B cell (primary cell): ENCODE measurements around the gene ADRM1. TPM values are rescaled to one million over a fixed set of nuclear protein-coding genes. Genes with fewer than 3 reads are reported as not detected.

ENCODE experiments used
- ATAC-seq: fragments of 200-7000 bp; cut with Tn5 transposase; one replicate; pipeline ENCODE4 v1.10.0; 2021; ENCODE audit warnings: low read depth, mild to moderate bottlenecking, moderate number of reproducible peaks, moderate library complexity
- CTCF ChIA-PET: fragments of 350-600 bp; sonication (Branson Sonifier 250); formaldehyde crosslinking; loops from one replicate; lab custom pipeline; 2021; ENCODE audit warnings: antibody characterized with exemption, inconsistent platforms; lab: Charles Lee
- POLR2A ChIA-PET: fragments of 350-600 bp; sonication (Branson Sonifier 250); formaldehyde crosslinking; loops from one replicate; lab custom pipeline; 2021; ENCODE audit warnings: antibody characterized with exemption; lab: Charles Lee
- DNase-seq: peaks from one replicate; pipeline ENCODE4 v3.0.0; 2013
- H2AFZ ChIP-seq: 2 replicates; pipeline ENCODE4 v1.6.1; 2012; ENCODE audit warnings: mild to moderate bottlenecking, low read depth, low read length; ENCODE audit not compliant: insufficient read depth, poor library complexity, severe bottlenecking
- H3K27ac ChIP-seq, 2 donors: 1 replicate in 1 of 2; 2 replicates in 1 of 2; pipeline ENCODE4 v1.5.1; 2012 to 2013; ENCODE audit warnings: low read length in 2 of 2, mild to moderate bottlenecking in 2 of 2, moderate library complexity in 1 of 2
- H3K27me3 ChIP-seq, 4 experiments: fragments of 200-600 bp in 1 of 4; sonication (generic) in 1 of 4; replicated peaks in 1 of 4; 1 replicate in 2 of 4; 2 replicates in 2 of 4; pipeline versions ENCODE4 v1.6.1 to v1.7.0; 2013 to 2016; ENCODE audit warnings: low read length in 3 of 4, mild to moderate bottlenecking in 2 of 4, mixed read lengths in 1 of 4, moderate library complexity in 1 of 4; ENCODE audit not compliant: insufficient read depth in 4 of 4, control insufficient read depth in 3 of 4; ENCODE audit errors: control extremely low read depth in 1 of 4
- H3K36me3 ChIP-seq, 2 experiments: replicated peaks in 1 of 2; 1 replicate in 1 of 2; 2 replicates in 1 of 2; pipeline versions ENCODE4 v1.6.1 to v1.7.1; 2013; ENCODE audit warnings: low read length in 1 of 2; ENCODE audit not compliant: insufficient read depth in 2 of 2, control insufficient read depth in 1 of 2; ENCODE audit errors: control extremely low read depth in 1 of 2, extremely low read depth in 1 of 2
- H3K4me1 ChIP-seq, 2 donors: fragments of 200-600 bp in 1 of 2; sonication (generic) in 1 of 2; 1 replicate in 1 of 2; 2 replicates in 1 of 2; pipeline versions ENCODE4 v1.5.1 to v1.6.1; 2013 to 2017; ENCODE audit warnings: low read length in 2 of 2; ENCODE audit not compliant: control insufficient read depth in 2 of 2, insufficient read depth in 2 of 2
- H3K4me2 ChIP-seq: replicated peaks from 2 replicates; pipeline ENCODE3; 2012; ENCODE audit warnings: mild to moderate bottlenecking, low read depth, low read length; ENCODE audit not compliant: poor library complexity, severe bottlenecking
- H3K4me3 ChIP-seq, 5 experiments: fragments of 200-600 bp in 1 of 5; sonication (generic) in 1 of 5; 1 replicate in 3 of 5; 2 replicates in 2 of 5; pipeline versions ENCODE4 v1.5.1 to v1.7.0; 2011 to 2016; ENCODE audit warnings: low read length in 4 of 5, mild to moderate bottlenecking in 4 of 5, low read depth in 2 of 5, control low read depth in 1 of 5, moderate library complexity in 1 of 5; ENCODE audit not compliant: insufficient read depth in 1 of 5; ENCODE audit errors: control extremely low read depth in 1 of 5, extremely low read depth in 1 of 5
- H3K79me2 ChIP-seq: fragments of 200-600 bp; sonication (generic); one replicate; pipeline ENCODE4 v1.6.0; 2016; ENCODE audit warnings: low read length; ENCODE audit not compliant: control insufficient read depth, insufficient read depth
- H3K9ac ChIP-seq: fragments of 200-600 bp; sonication (generic); 2 replicates; pipeline ENCODE4 v1.6.1; 2017; ENCODE audit warnings: mild to moderate bottlenecking, low read length, moderate library complexity
- H3K9me3 ChIP-seq, 3 donors: one replicate each; pipeline versions ENCODE4 v1.6.1 to v1.7.1; 2013; ENCODE audit warnings: low read length in 2 of 3; ENCODE audit not compliant: control insufficient read depth in 2 of 3, insufficient read depth in 1 of 3; ENCODE audit errors: control extremely low read depth in 1 of 3
- H4K20me1 ChIP-seq: 2 replicates; pipeline ENCODE4 v1.6.0; 2012; ENCODE audit warnings: mild to moderate bottlenecking, low read length; ENCODE audit not compliant: insufficient read depth, control insufficient read depth, poor library complexity, severe bottlenecking
- H3K27ac Mint-ChIP-seq: one replicate; pipeline ENCODE4 v1.8.0; 2021; ENCODE audit warnings: mixed read lengths
- H3K27me3 Mint-ChIP-seq: one replicate; pipeline ENCODE4 v1.8.0; 2021; ENCODE audit warnings: mixed read lengths
- H3K4me1 Mint-ChIP-seq: one replicate; pipeline ENCODE4 v1.8.0; 2021; ENCODE audit warnings: mixed read lengths
- H3K4me3 Mint-ChIP-seq: one replicate; pipeline ENCODE4 v1.8.0; 2021; ENCODE audit warnings: mixed read lengths
- H3K9me3 Mint-ChIP-seq: one replicate; pipeline ENCODE4 v1.8.0; 2022; ENCODE audit warnings: mixed read lengths; ENCODE audit not compliant: insufficient read depth
- CTCF ChIP-seq: fragments of 200-600 bp; IDR thresholded peaks from one replicate; pipeline ENCODE4 v1.8.0; 2022; ENCODE audit warnings: antibody characterized with exemption, mild to moderate bottlenecking
- EZH2 ChIP-seq: IDR thresholded peaks from 2 replicates; pipeline ENCODE4 v1.6.1; 2012; ENCODE audit warnings: borderline replicate concordance, low read depth, mild to moderate bottlenecking, moderate library complexity, low read length; ENCODE audit not compliant: insufficient read depth, poor library complexity, severe bottlenecking
- WGBS: methylation state at CpG from one replicate; pipeline ENCODE4 v1.1.5; 2013; ENCODE audit warnings: missing lambda C conversion rate; ENCODE audit not compliant: insufficient coverage; 5-methylcytosine and 5-hydroxymethylcytosine counted together
- intact Hi-C: fragments of 100-400 bp; cut with micrococcal nuclease; formaldehyde crosslinking; loops from one replicate; pipeline ENCODE4 v1.10.0; 2022
- polyA plus RNA-seq: library from polyadenylated mRNA; depleted of rRNA; stranded (reverse); fragments of >200 nt; gene quantifications from 2 replicates; pipeline ENCODE4 v1.2.3, GENCODE V29; 2012
- total RNA-seq, 2 donors: library from RNA; stranded (reverse); fragments of 120-200 nt in 1 of 2; gene quantifications; 1 replicate in 1 of 2; 2 replicates in 1 of 2; pipeline versions ENCODE4 v1.2.3 to v1.2.4, GENCODE V29; 2013 to 2022

ADRM1 gene
- total and polyA plus RNA-seq, 2 donors (not counting 1 experiment from before 2014, with no cell fraction given), result 73.9 to 87.2 TPM

GRCh38 chr20:62303340-62304226 lies 786 bp downstream of the ADRM1 start:
- no peak for ATAC-seq
- Mint-ChIP-seq H3K27me3 (no peaks in the 10 kb centered on the region), H3K4me1 (peaks cover 23% of the 10 kb centered on the region), H3K4me3 (peak overlapping the region; percentile 87), H3K9me3 (no peaks in the 10 kb centered on the region), H3K27ac (peak overlapping the region; percentile 65)
- intact Hi-C loops, result loop anchor here (2.0 to 10.0 kb wide), 6 partner anchors 121 to 504 kb away; partner anchors contain the start of genes MTG2 and SLCO4A1
- DNase-seq, result peak; percentile 51
- CTCF ChIA-PET, result interaction anchor here (9.2 kb wide), 1 partner anchor 79 kb away, joined by 81 read pairs; no protein-coding TSS in a partner anchor
- TF ChIP-seq EZH2, result no peak
- TF ChIP-seq CTCF, result no peak
- Histone ChIP-seq H3K4me3 (peak overlapping the region; percentile 35 to 88 (median 70)), H3K27me3 (no peaks in the 10 kb centered on the region), H3K27ac (peak overlapping the region in 1 of 2 donors; percentile 74), H2AFZ (peak overlapping the region; percentile 68), H3K79me2 (peaks cover 34% of the 10 kb centered on the region), H4K20me1 (peaks cover 56% of the 10 kb centered on the region), H3K4me1 (peaks cover 15 to 29% of the 10 kb centered on the region in 2 donors), H3K36me3 (peaks cover 0 to 46% of the 10 kb centered on the region in 2 experiments), H3K4me2 (peak overlapping the region; percentile 100), H3K9me3 (no peaks in the 10 kb centered on the region), H3K9ac (peak overlapping the region; percentile 87)
- POLR2A ChIA-PET, result interaction anchor here (0.6 to 1.6 kb wide), 4 partner anchors 34 to 314 kb away, joined by 3 to 15 read pairs (median 4); partner anchors contain the start of gene RPS21
- 7% methylated on average over 66 of the region's 66 CpGs for WGBS
